GM19397 (cell line): Measurements from ENCODE around the gene HIGD1A.
A peak's percentile ranks its signal among the peaks of the same experiment; 100 is the strongest.
"Not testable (repeated sequence)": the region's sequence is repeated elsewhere in the genome, so short reads cannot be mapped to it uniquely, and the experiment has no call there.

Source experiments
- ATAC-seq: cut with Tn5 transposase; IDR thresholded peaks from one replicate; pipeline ENCODE4 v1.9.1; 2021; ENCODE audit warnings: mild to moderate bottlenecking, moderate library complexity; ENCODE audit not compliant: unreplicated experiment

Gene HIGD1A

DNA sequence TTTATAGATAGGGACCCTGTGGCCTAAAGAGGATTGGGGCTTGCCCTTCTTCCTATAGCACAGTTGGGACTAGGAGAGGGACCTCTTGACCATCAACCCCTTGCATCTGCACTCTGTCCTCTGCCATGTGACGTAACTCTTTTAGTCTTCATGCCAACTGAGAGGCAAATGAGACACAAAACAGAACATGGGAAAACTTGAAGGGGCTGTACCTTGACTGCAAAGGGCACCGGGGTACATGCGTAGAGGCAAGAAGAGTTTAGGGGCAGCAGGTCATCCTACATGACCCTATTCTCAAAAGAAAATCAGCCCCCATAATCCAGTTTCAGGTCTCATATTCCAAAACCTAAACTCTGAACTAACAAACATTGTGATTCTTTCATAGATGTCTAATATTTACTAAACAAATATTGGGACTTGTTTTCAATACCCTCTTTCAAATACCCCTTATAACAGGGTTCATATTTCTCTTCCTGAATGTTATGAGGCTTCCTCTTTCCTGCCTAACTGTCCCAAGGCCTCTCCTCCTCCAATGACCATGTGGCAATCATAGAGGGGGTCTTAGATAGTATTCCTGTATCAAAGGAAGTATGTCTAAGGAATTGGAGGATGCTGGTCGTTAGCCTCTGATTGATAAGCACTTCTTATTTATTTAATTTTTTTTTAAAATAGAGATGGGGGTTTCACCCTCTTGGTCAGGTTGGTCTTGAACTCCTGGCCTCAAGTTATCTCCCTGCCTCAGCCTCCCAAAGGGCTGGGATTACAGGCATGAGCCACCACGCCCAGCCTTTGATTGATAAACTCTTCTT, 25.5 kb upstream of the HIGD1A start:
- no peak for ATAC-seq

DNA sequence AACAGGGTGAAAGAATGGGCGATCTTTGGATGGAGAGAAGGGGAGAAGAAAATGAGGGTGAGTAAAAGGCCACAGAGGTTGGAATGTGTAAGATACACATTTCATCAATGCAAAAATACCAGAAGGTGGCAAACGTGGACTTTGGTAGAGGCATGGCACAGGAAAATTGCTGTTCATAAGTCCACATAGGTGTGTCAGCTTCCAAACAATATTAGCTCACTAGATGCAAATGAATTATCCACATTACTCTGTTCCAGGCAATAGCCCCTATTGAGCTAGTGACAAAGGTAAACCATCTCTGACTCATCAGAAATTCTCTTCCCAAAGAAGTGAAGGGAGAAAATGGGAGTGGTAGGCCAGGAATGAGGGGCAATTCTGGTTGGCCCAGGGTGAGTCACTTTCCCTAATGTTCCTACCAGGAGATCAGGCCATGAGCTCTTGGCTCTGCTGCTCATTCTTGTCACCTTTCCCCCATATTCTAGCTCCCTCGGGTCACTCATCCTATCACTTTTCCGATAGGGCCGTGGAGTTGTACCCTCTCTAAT, 24.9 kb upstream of the HIGD1A start:
- ATAC-seq, result no peak

DNA sequence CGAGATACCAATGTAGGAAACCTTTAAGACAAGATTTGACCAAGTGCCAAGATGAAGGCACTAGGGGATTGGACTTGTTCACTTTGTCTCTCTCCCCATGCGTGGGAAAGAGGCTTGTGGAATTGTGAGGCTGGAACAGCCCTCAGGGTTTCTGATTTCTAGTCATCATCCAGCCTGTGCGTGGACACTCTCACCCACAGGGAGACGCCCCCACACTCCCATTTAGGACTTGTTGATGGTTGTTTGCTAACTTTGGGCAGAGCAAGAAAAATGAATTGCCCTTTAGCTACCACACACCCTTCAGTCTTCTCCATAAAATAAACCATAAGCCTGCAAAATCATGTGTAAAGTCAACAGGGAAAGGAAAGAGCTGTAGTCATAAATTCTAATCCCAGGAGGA, 23.4 kb upstream of the HIGD1A start:
- ATAC-seq, result no peak

DNA sequence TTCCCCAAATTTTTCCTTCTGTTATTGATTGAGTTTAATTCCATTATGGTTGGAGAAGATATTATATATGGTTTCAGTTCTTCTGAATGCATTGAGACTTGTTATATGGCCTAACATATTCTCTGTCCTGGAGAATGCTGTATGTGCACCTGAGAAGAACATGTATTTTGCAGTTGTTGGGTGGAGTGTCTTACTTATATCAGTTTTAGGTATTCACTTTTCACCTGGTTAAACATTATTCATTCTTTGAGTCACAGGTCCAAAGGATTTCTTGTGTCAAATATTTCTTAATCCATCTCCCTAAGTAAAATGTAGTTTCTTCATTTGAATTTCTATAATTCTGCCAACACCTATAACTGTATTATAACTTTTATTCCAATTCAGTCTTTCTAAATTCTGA, 22.7 kb upstream of the HIGD1A start:
- ATAC-seq, result no peak

DNA sequence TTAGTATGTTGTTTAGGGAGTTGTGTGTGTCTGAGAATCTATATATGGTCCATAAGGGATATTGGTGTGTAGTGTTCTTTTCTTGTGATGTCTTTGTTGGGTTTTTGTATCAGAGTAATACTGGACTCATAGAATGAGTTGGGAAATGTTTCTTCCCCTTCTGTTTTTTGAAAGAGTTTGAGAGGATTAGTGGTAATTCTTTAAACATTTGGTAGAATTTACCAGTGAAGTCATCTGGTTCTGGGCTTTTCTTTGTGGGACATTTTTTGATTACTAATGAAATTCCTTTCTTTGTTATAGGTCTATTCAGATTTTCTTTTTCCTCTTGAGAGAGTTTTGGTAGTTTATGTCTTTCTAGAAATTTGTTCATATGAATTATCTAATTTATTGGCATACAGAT, 21.9 kb upstream of the HIGD1A start:
- ATAC-seq, result no peak

DNA sequence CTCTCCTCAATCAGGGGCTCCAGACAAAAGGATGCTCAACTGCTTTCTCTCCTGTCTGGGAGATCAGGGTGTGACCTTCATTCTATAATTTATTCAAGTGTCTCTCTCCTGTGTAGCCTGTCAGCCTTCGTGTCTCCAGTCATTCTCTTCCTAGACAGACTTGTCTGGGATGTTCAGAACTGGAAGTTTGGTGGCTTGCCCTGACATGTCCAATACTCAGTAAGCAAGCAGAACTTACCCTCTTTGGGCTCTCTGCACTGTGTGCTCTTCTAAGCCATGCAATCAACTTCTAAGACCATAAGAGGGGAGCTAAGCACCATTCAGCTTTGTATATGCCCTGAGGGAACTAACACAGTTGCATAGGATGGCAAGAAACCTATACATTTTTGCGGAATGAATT, 19.1 kb upstream of the HIGD1A start:
- ATAC-seq, result no peak

DNA sequence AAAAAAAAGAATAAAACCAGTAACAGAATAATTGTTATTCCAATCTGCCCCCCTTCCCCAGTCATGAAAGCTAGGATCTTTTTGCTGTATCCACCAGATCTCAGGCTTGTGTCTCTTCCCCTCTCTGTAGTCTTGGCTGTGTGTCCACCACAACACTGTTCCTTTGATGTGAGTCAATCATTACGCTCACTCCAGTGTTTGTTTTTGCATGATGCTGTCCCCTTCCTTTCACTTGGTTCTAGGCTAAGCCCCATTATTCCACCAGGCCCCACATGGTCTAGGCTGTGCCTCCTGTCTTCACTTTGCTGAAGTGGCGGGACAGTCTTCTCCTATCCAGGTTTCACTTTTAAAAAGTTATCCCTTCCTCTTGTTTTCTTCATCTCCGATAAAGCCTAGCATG, 18.5 kb upstream of the HIGD1A start:
- ATAC-seq, result no peak

DNA sequence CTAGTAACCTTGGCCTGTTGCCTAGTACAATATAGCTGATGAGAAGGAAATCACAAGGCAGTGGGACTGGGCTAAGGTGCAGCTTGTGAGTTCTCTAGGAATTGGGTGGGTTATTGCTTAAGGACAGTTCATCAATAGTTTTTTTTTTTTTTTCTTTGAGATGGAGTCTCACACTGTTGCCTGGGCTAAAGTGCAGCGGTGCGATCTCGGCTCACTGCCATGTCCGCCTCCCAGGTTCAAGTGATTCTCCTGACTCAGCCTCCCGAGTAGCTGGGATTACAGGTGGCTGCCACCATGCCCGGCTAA, 16.4 kb upstream of the HIGD1A start:
- no peak for ATAC-seq

DNA sequence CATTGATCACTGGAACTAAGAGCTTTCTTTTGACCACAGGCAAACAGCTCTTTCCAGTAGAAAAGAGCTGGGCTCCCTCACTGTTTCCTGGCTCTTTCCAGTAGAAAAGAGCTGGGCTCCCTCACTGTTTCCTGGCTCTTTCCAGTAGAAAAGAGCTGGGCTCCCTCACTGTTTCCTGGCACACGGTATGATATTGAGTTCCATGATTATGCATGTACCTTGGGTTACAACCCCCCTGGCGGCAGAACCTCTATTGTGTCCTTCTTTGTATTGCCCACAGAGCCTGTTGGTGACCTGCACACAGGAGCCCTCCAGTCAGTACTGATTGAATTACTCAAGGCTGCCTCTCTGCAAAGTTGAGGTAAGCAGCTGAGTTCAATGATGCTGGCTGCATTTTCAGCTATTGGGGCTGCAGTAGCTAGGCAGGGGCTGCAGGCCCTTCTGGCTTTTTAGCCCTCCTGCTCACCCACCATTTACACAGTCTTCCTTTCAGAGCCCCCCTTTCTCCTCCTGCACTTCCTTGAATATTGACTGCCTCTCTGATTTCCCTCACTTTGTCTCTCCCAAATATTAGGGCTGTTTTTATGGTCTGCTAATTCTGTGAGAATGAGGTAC, 15.2 kb upstream of the HIGD1A start:
- ATAC-seq, result no peak

DNA sequence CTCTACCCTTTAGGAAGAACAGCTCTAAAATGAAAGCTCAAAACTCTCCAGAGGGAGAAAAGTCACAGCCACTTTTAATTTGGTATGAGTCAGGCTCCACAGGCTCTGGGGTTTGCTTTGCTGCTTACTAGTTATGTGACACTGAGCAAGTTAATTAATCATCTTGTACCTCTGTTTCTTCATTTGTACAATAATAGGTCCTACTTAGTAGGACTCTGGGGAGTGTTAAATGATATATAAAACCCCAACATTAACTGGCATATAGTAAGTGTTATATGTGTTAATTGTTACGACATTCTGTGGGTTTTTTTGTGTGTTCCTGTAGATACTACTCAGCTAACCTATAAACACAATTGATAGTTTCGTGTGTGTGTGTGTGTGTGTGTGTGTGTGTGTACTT, 11.5 kb upstream of the HIGD1A start:
- ATAC-seq, result no peak

DNA sequence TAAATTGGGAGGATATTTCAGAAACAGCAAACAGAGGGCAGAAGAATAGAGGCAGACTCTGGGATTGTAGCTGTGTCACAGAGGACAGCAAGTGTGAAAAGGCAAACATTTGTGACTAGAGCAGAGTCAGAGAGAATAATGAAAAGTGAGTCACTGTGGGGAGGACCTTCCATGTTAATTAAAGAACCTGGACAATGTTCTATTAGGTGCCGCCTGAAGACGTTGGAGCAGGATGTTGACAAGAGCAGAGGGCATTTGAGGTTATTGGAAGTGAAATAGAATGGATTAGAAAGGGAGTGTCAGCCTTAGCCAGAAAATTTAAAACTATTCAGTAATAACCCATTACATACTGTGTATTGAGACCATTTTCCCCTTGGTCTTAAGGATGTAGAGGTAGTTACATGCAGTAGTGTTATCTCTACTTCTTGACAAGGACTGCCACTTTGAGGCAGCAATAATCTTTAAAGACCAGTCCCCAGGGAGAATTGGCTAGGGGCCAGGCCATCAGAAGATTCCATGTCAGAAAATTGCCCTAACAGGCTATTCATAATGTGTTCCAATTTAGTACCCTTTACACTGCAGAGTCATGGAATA, 10.7 kb upstream of the HIGD1A start:
- ATAC-seq, result no peak

DNA sequence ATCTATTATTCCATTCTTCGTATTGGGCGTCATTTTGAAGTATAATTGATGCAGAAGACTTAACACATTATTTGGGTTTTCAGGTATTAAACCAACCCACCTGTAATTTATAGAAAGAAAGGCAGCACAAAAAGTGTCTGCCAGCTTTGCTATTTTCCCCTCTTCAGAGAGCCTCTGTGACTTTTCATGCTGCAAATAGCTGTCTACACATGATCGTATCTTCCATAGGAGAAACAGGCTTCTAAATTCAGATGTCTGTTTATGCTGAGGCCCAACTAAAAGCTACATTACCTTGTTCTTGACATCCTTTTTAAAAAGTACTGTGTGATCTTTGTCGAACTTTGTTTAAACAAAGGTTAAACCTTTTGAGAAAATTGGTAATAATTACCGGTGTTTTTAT, 10.0 kb upstream of the HIGD1A start:
- no peak for ATAC-seq

DNA sequence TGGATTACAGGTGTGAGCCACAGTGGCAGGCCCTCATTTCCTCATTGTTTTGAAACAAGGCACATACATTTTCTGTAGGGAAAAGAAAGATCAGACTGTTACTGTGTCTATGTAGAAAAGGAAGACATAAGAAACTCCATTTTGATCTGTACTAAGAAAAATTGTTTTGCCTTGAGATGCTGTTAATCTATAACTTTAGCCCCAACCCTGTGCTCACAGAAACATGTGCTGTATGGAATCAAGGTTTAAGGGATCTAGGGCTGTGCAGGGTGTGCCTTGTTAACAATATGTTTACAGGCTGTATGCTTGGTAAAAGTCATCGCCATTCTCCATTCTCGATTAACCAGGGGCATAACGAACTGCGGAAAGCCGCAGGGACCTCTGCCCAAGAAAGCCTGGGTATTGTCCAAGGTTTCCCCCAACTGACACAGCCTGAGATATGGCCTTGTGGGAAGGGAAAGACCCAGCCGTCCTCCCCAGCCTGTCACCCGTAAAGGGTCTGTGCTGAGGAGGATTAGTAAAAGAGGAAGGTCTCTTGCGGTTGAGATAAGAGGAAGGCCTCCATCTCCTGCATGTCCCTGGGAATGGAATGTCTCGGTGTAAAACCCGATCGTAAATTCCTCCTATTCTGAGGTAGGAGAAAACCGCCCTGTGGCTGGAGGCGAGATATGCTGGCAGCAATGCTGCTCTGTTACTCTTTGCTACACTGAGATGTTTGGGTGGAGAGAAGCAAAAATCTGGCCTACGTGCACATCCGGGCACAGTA, 7.0 kb upstream of the HIGD1A start:
- not testable (repeated sequence) for ATAC-seq

DNA sequence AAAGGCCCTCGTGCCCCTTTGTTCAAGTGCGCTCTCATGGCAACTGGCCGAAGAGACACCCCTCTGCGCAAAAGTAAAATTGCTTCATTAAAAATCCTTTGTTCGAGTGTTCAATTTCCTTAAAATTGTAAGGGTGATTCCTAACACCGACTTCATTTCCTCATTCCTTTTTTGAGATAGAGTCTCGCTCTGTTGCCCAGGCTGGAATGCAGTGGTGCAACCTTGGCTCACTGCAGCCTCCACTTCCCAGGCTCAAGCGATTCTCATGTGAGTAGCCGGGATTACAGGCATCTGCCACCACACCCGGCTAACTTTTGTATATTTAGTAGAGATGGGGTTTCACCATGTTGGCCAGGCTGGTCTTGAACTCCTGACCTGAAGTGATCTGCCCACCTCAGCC, 6.4 kb upstream of the HIGD1A start:
- not testable (repeated sequence) for ATAC-seq

DNA sequence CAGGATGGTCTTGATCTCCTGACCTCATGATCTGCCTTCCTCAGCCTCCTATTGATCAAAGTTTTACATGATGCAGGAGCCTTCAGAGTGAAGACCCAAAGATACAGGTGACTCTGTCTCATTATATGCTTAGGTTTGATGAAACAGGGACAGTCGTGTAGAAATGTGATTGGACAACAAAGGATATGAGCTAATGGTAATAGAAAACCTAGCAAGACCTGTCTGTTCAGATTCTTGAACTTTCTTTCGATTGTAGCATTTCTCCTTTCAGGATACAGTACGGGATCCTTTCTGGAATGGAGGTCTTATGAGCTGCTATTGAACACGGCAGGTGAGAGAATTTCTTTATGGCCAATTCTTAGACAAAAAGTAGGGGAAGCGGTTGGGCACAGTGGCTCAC, 4.9 kb upstream of the HIGD1A start, which contains the start of gene ACKR2:
Gene ACKR2 (plus strand): TSS at position 244 of the 400 bp plus-strand sequence. CDS start 55,058 bp downstream, outside the sequence.
- ATAC-seq, result no peak

DNA sequence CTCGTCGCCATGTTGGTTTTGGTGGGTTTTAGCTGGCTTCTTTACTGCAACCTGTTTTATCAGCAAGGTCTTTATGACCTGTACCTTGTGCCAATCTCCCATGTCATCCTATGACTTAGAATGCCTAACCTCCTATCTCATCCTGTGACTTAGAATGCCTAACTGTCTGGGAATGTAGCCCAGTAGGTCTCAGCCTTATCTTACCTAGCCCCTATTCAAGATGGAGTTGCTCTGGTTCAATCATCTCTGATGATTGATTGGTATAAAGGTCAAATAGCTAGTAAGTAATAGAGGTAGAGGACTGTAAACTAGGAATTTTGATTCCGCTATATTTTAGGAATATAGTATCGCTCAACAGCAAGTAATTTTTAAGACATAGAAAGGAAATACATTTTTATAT, 3.6 kb upstream of the HIGD1A start:
- no peak for ATAC-seq

DNA sequence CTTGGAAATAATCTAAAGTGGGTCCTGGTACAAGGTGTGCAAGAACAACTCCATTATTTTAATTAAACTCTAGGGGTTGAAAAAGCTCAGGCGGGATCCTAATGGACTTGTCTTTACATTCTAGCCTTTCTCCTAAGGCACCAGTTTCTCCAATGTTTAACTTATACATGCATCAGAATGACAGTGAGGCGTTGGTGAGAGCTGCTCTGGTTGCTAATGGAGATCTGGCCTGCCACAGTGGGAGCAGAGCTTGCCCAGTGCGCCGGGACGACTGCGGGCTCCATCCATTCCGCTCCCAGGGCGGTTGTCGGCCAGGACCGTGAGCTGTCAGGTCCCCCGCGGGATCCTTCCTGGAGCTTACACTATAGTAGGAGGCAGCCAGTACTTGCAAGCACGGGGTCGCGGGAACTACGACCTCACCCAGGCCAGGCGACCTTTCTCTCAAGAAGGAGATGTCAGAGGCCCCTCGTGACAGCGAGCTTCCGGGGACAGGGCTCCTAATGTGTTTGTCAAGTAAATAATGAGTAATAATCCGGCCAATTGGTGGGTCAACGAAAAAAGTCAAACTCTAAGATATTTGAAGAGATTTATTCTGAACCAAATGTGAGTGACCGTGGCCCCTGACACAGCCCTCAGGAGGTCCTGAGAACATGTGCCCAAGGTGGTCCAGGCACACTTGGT, 991 bp upstream of the HIGD1A start:
- no peak for ATAC-seq

DNA sequence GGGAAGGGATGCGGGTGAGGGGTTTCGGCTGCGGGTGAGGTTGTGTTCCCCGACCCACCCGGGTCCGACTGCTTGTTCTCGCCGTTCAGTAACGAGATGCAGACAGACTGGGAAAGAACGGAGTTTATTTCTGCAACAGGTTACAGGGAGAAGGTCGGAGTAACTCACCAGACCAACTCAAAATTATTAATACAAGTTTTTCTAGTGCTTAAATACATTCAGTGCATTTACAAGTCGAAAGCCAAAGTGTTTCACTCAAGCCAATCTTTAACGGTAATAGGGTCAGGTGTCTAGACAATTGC, 492 bp upstream of the HIGD1A start:
- ATAC-seq, result no peak

DNA sequence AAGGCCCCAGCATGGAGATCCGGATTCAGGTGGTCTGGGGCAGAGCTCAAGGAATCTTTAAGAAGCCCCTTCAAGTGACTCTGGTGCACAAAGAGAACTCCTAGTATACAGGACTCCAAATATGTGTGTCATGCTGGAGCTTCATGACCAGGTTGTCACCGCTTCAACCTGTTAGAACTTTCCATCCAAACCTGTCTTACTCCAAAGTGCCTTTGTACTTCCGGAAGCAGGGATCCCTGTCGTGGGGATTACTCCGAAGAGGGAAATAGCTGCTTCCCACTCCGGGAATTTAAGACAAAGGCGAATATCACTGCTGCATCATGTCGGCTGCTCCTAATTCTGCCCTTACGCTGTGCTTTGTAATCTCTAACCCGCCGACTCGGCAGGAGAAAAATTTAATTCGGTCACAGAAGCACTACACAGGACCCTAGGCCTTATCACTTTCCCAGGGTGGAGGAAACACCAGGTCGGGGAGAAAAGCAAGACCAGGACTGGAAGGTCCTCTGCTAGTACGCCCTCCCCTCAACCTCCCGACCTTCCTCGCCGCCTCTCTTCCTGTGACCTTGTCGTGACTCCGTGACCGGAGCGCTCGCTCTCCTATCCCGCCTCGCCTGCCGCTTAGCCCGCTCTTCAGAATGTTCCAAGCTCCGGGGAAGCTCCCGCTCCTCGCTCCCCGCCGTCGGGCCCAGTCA, 730 bp downstream of the HIGD1A start:
- peak; percentile 22 for ATAC-seq

DNA sequence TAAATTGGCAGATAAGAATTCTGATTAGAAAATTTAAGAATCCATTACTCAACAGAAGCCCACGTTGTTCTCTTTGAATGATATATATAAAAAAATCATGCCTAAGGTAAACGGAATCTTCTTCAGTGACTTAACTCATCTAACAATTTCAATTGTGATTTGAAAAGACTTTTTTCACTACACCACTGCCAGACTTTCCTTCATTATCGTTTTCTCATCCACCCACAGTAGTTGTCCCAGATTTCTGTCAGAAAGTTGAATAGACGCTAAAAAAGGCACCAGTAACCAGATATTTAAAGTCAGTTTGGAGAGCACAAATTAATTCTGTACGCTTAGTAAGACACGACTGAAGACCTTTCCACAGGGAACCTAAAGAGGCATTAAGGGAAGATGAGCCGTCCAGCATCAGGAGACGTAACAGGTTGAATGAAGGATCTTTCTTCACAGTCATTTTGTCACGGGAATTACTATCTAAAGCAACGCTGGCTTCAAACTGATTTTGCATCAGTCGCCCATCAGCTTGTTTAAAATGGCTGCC, 1.3 kb downstream of the HIGD1A start:
- no peak for ATAC-seq
